HL-60/S4 (cell line): ENCODE measurements around the gene TRAPPC1.

ENCODE experiments used
- in situ Hi-C: fragments of 300-500 bp; cut with MboI; formaldehyde crosslinking; loops from 2 replicates; pipeline ENCODE4 v1.14.3; 2022; ENCODE audit warnings: low sequenced_read_pairs

The TRAPPC1 gene

DNA sequence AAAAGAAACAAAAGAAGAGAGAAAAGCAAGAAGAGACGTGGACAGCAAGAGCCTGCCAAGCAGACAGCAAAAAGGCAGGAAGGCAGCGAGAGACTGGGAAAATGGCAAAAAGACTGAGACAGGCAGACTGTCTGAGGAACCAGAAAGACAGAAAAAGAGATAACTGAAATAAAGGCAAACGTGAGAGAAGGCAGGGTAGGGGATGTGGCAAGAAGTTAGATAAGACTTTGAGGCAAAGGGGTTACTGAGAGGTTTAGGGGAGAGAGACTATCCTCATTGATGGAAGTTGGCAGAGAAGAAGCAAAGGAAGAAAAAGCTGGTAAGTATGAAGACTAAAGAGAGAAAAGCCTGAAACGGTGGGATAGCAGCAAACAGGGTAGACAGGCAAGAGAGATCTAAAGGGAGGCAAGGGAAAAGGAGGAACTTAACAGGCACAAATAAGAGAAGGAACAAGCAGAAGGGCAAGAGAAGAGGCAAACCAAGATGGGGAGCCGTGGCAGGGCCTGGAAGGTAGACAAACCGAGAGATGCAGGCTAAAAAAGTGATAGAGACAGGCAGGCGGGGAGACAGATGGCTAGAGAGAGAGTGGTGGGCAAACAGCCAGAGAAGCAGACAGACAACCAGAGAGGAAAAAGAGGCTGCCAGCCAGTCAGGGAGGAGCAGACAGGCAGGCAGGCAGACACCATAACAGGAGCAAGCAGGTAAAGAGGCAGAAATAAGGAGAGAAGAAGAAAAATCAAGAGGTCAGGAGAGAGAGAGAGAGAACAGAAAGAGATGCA, 50.3 kb downstream of the TRAPPC1 start:
- in situ Hi-C loops, result no loop called here
